ENCODE measurements around the gene ZNF398. TPM values are rescaled to one million over a fixed set of nuclear protein-coding genes. Genes with fewer than 3 reads are reported as not detected.

Gene ZNF398
- total RNA-seq, 1 experiment from 2014 or later: 14.6 TPM

GRCh38 chr7:149188213-149188612, 41.0 kb downstream of the ZNF398 start:
- no peak for DNase-seq
- Mint-ChIP-seq H3K27me3 (ENCODE audit: unreplicated experiment) (no peaks in the 10 kb centered on the region), H3K9me3 (ENCODE audit: low read depth, unreplicated experiment) (no peaks in the 10 kb centered on the region), H3K27ac (ENCODE audit: unreplicated experiment) (no peak overlapping the region), H3K36me3 (ENCODE audit: insufficient read depth, unreplicated experiment) (peaks cover 10% of the 10 kb centered on the region), H3K4me1 (ENCODE audit: low read depth, unreplicated experiment) (no peaks in the 10 kb centered on the region), H3K4me3 (ENCODE audit: low read depth, unreplicated experiment) (no peak overlapping the region)
- no peak for TF ChIP-seq CTCF (IDR thresholded peaks at IDR 0.05; ENCODE audit: unreplicated experiment)
- CTCF ChIA-PET: no interaction called here
- intact Hi-C loops (cut with micrococcal nuclease; ENCODE audit: unreplicated experiment): no loop called here
- BruUV-seq (replicated peaks): no TSS peak

- no peak overlapping the region for H3K27ac Mint-ChIP-seq (ENCODE audit: unreplicated experiment)
- no peaks in the 10 kb centered on the region for H3K9me3 Mint-ChIP-seq (ENCODE audit: low read depth, unreplicated experiment)
- CTCF ChIA-PET: no interaction called here
- BruUV-seq (replicated peaks): no TSS peak
- H3K4me3 Mint-ChIP-seq (ENCODE audit: low read depth, unreplicated experiment): no peak overlapping the region
- H3K36me3 Mint-ChIP-seq (ENCODE audit: insufficient read depth, unreplicated experiment): peaks cover 6% of the 10 kb centered on the region
- DNase-seq: no peak
- TF ChIP-seq CTCF (IDR thresholded peaks at IDR 0.05; ENCODE audit: unreplicated experiment): no peak
- intact Hi-C loops (cut with micrococcal nuclease; ENCODE audit: unreplicated experiment): no loop called here
- H3K27me3 Mint-ChIP-seq (ENCODE audit: unreplicated experiment): no peaks in the 10 kb centered on the region
- no peaks in the 10 kb centered on the region for H3K4me1 Mint-ChIP-seq (ENCODE audit: low read depth, unreplicated experiment)
These were observed 41.5 kb downstream of the ZNF398 start for GRCh38 chr7:149188637-149189259.

- intact Hi-C loops (cut with micrococcal nuclease; ENCODE audit: unreplicated experiment): no loop called here
- no TSS peak for BruUV-seq (replicated peaks)
- Mint-ChIP-seq H3K4me3 (ENCODE audit: low read depth, unreplicated experiment) (peak overlapping the region; percentile 68), H3K9me3 (ENCODE audit: low read depth, unreplicated experiment) (no peaks in the 10 kb centered on the region), H3K27me3 (ENCODE audit: unreplicated experiment) (no peaks in the 10 kb centered on the region), H3K4me1 (ENCODE audit: low read depth, unreplicated experiment) (no peaks in the 10 kb centered on the region), H3K27ac (ENCODE audit: unreplicated experiment) (no peak overlapping the region), H3K36me3 (ENCODE audit: insufficient read depth, unreplicated experiment) (peaks cover 28% of the 10 kb centered on the region)
- no peak for DNase-seq
- TF ChIP-seq CTCF (IDR thresholded peaks at IDR 0.05; ENCODE audit: unreplicated experiment): no peak
- CTCF ChIA-PET: interaction anchor here (0.7 to 0.8 kb wide), 2 partner anchors 22 to 37 kb away, joined by 3 to 8 read pairs; no protein-coding TSS in a partner anchor
These were observed 44.6 kb downstream of the ZNF398 start for GRCh38 chr7:149191851-149192250.

GRCh38 chr7:149194799-149195179, 47.5 kb downstream of the ZNF398 start:
- peak overlapping the region; percentile 87 for H3K4me3 Mint-ChIP-seq (ENCODE audit: low read depth, unreplicated experiment)
- H3K4me1 Mint-ChIP-seq (ENCODE audit: low read depth, unreplicated experiment): peaks cover 9% of the 10 kb centered on the region
- peaks cover 48% of the 10 kb centered on the region for H3K36me3 Mint-ChIP-seq (ENCODE audit: insufficient read depth, unreplicated experiment)
- intact Hi-C loops (cut with micrococcal nuclease; ENCODE audit: unreplicated experiment): loop anchor here (2.0 to 5.0 kb wide), 3 partner anchors 44 to 67 kb away; partner anchors contain the start of genes ZNF212, ZNF398 and ZNF425
- CTCF ChIA-PET: interaction anchor here (0.5 to 2.0 kb wide), 8 partner anchors 11 to 222 kb away, joined by 3 to 14 read pairs (median 6); partner anchors contain the start of gene ZNF783
- H3K27ac Mint-ChIP-seq (ENCODE audit: unreplicated experiment): no peak overlapping the region
- TF ChIP-seq CTCF (IDR thresholded peaks at IDR 0.05; ENCODE audit: unreplicated experiment): no peak
- no peak for DNase-seq
- H3K27me3 Mint-ChIP-seq (ENCODE audit: unreplicated experiment): no peaks in the 10 kb centered on the region
- BruUV-seq (replicated peaks): no TSS peak
- no peaks in the 10 kb centered on the region for H3K9me3 Mint-ChIP-seq (ENCODE audit: low read depth, unreplicated experiment)
